ENCODE data around the gene CDK14.

CDK14 gene

GRCh38 chr7:91242097-91242844 lies 646.1 kb downstream of the CDK14 start:
- DNase-seq, result no peak

DNA sequence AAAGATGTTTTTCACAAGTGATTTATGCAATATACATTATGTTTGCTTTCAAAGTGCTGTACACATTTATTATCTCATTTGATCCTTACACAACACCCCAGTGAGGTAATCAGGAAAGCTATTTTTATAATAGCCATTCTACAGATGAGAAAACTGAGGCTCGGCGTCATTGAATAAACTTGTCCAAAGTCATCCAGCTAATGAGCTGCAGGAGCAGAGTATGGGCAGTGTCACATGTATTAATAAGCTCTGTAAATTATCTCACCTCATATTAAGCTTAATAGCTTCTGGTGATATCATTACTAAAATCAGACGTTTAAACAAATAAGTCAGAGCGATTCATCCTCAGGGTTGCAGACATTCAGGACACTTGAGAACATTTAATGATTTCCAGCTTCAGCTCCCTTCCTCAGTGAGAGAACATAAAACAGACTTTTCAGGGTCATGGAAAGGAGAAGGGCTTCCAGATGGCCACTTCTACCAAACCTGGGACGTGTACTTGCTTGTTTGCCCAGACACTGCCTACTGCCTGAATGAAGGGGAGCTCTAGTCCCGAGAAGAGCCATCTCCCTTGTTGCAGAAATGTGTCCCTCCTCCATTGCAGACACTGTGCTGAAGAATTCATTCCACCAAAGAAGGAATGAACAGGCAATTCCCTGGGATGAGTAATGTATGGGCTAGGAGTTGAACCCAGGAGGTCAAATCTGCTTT lies 647.6 kb downstream of the CDK14 start:
- no peak for DNase-seq

- DNase-seq, result no peak
These were observed 651.4 kb downstream of the CDK14 start for GRCh38 chr7:91247500-91247899.

GRCh38 chr7:91248996-91249395 lies 652.9 kb downstream of the CDK14 start:
- no peak for DNase-seq

DNA sequence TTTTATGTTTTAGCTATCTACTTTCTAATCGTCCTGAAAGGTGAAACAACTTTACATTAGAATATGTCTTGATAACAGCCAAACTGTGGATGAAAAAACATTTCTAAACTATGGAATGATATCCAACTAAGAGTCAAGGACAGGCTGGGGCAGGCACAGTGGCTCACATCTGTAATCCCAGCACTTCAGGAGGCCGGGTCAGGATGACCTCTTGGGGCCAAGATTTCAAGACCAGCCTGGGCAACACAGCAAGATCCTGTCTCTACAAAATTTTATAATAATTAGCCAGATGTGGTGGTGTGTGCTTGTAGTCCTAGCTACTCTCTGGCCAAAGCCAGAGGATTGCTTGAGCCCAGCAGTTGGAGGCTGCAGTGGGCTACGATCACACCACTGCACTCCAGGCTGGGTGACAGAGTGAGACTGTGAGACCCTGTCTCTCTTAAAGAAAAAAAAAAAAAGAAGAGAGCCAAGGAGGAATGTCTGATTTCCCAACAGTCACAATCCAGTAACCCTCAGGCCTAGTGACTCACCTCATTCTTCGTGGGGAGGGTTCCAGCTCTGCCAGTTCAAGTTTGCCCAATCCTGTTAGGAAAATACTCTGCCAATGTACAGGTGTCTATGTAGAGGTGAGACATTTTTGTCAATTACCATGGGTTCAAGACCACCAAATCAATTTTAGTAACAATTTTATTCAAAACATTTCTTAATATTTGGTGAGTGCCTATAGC lies 653.5 kb downstream of the CDK14 start:
- DNase-seq, result no peak

- DNase-seq, result no peak
These were observed 654.6 kb downstream of the CDK14 start for GRCh38 chr7:91250706-91251105.

GRCh38 chr7:91251877-91252276 lies 655.8 kb downstream of the CDK14 start:
- DNase-seq, result no peak

All from NCI-H774 (cell line).